NCI-H2107 treated with DMSO at 0.1 percent for 48 hours (cell line): ENCODE data around the gene HNRNPF.

Experiments used
- DNase-seq: peaks from one replicate; lab custom pipeline; 2025; ENCODE audit not compliant: unreplicated experiment; lab: John Stamatoyannopoulos, UW

The HNRNPF gene

DNA sequence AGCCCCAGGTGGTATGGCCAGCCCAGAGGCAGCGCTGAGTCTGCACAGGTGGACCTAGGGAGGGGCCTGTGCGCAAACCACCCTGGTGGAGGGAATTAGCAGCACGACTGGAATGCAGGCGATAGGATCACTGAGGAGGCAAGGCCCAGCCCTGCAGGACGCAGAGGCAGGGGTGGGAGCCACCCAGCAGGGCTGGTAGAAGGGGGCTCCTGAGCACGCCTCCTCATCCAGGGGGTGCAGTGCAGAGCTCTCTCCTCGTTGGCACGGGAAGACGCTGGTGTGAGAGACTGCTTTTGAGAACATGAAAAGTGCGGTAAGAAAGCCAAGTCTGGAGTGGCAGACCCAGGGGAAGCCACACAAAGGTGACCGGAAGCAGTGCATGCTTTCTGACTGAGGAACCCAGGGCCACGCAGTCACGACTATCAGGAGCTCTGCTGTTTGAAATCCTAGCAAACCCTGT, 31.5 kb downstream of the HNRNPF start:
- no peak for DNase-seq

DNA sequence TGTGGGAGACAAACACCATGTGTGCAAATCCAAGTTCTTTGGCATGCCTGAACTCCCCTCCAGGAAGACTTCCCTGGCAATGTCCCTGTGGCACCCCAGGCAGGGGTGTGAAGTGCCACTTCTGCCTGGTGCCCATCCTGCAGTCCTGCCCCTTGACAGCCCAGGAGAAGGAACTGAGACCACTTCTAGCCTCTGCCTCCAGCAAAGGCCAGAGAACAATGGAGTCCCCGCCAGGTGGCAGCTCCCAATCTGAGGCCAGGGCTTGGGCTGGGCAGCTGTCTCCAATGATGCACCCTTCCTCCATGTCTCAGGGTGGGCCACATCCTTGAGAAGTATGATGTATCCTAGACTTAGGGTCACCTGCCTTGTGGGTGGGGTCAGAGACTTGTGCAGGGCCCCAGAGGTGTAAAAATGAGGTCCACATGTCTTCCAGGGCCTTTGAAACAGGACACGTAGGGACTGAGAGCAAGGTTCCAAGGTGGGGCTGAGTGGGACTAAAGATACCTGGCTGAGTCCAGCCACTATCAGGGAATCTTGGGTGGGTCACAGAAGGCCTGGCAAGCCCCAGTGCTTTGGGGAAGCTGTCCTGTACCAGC, 32.1 kb downstream of the HNRNPF start:
- DNase-seq = no peak

DNA sequence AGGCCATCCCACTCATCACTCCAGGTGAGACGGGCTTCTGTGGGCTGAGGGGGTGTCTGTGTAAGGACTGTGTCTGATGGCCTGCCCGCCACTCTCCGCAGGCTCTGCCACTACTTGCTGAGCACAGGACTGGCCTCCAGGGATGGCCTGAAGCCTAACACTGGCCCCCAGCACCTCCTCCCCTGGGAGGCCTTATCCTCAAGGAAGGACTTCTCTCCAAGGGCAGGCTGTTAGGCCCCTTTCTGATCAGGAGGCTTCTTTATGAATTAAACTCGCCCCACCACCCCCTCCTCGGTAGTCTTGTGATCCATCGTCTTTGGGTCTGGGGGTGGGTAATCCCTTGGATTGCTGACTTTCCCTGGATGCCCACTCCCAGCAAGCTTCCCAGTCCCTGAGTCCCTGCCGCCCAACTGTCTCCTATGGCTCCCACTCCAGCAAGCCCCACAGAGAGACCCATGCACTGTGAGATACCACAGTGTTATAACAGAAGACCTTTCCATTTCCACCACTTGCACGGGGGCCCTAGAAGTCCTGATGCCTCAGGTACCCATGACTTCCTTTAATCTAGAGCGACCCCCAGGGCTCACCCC, 32.8 kb downstream of the HNRNPF start:
- no peak for DNase-seq

DNA sequence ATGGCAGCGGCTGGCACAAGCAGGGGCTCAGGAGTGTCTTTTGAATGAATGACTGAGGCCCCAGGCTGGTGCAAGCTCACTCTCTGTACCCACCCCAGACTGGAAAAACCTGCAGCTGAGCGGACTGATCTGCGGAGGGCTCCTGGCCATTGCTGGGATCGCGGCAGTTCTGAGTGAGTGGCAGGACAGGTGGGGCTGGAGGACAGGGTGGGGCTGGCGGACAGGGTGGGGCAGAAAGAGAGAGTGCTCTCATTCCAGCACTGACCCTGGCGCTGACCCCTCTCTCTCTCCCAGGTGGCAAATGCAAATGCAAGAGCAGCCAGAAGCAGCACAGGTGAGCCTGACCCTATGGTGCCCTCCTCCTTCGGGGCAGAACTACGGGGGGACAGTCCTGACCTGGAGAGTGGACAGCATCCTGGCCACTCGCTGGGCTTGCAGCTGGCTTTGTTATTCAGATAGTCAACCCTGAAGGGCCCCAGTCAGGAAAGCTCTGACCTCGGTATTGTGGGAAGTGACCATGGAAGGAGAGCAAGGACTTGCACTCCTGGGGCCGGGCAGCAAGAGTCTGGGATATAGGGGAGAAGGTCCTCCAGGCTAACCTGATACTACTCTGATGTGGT, 33.5 kb downstream of the HNRNPF start:
- no peak for DNase-seq

DNA sequence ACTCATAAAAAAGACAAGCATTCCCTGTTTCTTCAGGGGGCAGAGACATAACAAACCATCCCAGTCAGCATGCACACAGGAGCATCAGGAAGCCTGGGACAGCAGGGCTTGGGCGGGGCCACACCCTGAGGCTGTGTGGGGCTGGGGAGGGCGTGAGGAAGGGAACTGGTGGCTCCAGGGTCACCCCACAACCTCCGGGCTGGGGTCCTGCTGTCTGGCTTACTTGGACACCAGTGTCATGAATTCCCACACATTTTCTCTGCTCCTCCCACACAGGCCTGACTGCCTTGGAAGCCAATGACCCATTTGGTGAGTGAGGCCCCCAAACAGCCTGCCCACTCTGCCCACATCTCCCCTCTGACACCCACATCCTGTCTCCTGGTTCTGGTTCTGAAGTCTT, 34.8 kb downstream of the HNRNPF start:
- no peak for DNase-seq

DNA sequence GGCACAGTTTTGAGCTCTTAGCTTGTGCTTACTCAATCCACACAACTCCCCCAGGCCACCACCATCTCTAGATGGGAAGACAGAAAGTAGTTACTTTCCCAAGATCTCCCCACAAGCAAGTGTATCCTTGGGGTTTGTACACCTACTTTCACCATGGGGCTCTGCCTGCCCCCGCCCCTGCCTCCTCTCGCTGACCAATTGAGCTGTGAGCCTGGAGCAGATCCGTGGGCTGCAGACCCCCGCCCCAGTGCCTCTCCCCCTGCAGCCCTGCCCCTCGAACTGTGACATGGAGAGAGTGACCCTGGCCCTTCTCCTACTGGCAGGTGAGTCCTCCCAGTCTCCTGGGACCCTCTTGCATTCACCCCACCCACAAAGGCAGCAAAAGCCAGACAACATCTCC, 35.5 kb downstream of the HNRNPF start:
- no peak for DNase-seq

DNA sequence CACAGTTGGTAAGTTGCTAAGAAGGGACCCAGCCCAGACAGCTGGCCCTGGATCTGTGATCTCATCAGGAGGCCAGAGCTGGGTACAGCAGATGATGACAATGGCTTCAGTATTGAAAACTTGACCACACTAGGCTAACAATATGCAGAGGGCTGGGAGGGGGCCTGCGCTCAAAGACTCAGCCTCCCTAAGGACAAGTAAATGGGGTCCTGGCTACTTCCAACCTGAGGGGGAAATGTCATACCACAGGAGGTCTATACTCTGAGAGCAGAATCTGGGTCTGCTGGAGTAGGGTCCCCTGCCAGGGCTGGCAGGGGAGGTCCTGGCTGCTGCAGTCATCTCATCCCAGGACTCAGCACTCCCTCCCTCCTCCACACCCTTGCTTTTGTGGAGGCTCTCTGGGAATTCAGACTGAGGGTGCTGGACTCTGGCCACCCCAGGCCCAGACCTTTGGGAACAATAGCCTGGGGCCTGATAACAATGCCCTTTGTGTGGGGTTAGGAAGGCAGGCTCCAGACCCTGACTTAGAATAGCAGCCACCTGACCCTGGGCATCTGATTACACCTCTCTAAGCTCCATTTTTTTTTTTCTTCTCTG, 36.1 kb downstream of the HNRNPF start:
- DNase-seq = no peak

DNA sequence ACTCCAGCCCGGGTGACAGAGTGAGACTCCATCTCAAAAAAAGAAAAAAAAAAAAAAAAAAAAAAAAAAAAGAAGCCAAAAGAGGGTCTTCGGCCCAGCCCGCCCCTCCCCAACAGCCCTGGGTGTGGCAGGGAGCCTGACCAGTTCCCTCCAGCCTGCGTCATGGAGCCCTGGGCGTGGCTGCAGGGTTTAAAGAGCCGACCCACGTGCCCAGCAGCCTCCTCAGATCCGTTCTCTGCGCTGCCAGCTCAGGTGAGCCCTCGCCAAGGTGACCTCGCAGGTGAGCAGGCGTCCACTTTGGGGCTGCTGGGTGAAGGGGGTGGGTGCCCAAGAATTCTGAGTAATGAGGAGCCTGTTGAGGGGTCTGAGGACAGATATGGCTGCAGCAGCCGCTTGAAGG, 37.6 kb downstream of the HNRNPF start, which contains the start of gene FXYD4:
TSS of gene FXYD4 (plus strand) at position 219 of the 400 bp plus-strand sequence. CDS start 2,111 bp downstream, outside the sequence.
- DNase-seq = no peak

DNA sequence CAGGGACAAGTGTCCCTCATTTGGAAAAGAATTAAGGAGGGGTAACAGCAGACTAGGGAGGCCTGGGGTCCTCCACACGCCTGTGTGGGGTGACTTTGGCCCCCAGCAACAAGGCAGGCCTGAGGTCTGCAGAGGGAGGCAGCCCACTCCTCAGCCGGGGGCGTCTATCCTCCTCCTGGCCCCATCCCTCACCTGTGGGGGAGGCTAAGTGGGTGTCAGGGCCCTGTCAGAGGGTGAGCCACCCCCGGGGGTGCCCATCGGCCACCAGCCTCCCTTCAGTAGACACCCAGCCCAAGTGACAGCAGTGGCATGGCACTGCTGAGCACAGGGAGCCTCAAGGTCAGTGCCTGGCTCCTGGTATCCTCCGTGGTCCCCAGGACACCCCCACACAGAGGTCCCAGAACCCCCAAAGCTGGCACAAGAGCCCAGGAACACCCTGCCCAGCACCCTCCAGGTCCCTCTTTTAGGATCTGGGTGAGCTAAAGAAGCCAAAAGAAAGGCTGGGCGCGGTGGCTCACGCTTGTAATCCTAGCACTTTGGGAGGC, 38.2 kb downstream of the HNRNPF start:
- DNase-seq = no peak

DNA sequence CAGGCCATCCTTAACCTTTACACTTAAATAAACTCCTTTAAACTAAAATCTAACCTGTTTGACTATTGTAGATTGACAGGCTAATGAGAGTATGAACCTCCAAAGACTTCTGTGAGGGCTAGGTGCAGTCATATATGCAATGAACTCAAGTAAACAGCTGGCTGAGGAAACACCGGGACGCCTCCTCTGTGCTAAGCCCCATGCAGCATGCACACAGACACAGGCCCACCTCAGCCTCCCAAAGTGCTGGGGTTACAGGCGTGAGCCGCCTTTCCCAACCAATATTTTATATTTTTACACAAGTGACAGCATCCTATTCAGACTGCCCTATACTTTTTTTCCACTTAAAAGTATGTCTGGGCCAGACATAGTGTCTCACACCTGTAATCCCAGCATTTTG, 39.1 kb downstream of the HNRNPF start:
- DNase-seq = no peak

DNA sequence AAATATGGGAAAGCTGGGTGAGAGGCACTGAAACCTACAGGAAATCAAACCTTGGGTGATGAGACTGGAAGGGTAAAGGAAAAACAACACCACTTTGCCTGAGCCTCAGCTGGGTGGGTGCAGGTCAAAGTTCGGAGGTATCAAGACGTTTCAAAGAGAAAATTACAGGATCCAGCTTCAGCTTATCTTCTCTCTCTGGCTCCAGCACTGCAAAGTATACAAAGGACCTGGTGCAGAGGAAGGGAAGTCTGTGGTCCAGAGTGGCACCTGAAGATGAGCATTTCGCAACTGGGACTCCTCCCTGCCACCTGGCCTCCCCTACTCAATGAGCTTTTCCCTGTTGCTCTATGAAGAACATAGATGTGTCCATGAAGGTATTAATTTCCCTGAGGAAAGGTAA, 44.0 kb downstream of the HNRNPF start:
- no peak for DNase-seq

DNA sequence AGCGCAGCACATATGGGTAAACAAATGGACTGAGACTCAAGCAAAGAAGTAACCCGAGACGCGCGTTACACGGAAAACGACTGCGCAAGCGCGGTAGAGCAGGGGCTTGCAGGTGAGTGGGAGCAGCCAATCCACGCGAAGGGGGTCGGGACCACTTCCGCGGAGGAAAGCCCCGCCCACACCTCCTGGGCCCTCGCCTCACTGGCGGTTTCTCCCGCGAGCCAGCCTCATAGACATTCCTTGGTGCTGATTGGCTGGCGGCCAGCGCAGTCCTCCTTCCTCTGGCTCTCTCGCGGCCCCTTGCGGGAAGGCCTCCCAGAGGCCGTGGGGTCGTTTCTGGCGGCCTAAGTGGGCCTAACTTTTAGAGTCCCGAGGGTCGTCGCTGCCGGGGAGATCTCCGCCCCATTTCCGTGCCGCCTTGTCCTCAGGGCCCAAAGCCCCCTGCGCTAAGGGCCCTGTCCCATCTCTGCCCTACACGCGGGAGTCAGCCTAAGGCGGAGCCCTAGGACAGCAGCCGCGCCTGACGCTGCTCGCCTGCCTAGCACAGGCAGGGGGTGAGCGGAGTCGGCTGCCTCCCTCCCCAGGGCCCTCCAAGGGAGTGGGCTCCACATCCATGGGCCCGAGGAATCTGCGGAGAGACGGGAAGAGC, 46.7 kb downstream of the HNRNPF start:
- peak; percentile 87 for DNase-seq

DNA sequence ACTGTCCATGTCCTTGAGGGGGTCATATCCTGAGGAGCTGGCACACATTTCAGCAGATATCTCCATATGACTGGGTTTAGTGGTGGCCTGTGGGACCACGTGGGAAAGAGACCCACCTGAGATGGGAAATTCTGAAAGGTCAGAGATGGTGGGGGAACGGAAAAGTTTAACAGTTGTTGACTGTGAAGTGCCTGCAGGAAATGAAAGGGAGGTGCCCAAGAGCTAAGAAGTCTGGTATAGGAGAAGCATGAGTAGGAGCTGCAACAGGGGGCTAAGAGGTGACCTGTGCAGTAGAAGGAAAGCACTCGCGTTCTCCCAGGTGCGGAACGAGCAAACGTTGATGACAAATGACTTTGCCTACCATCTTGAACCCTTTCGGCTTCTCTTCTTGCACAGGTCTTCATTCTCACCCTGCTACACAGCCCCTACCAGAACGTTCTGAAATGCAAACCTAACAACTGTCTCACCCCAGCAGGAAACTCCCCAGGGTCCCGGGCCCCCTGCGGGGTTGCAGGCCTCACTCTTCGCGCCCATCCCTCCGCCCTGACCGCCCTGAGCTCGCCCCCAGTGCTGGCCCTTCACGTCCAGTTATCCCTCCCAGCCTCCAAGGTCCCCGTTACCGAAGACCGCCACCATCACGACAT, 47.3 kb downstream of the HNRNPF start:
- DNase-seq = no peak

DNA sequence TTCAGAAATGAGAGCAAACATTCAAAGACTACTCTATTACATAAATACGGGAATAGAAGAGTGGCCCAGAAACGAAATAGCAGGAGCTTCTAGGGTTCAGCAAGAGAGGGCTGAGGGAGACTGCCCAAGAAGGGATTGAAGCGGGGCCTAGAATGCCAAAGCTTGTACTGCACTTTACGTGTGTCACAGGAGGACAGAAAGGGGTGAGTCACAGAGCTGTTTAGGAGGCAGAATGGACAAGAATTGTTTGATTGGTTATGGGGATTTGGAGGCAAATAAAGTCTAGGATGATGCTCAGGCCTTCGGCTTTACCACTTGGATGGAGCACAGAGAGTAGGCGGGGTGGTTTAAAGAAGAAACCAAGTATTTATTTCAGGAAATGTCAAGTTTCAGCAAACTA, 48.9 kb downstream of the HNRNPF start:
- DNase-seq = no peak

DNA sequence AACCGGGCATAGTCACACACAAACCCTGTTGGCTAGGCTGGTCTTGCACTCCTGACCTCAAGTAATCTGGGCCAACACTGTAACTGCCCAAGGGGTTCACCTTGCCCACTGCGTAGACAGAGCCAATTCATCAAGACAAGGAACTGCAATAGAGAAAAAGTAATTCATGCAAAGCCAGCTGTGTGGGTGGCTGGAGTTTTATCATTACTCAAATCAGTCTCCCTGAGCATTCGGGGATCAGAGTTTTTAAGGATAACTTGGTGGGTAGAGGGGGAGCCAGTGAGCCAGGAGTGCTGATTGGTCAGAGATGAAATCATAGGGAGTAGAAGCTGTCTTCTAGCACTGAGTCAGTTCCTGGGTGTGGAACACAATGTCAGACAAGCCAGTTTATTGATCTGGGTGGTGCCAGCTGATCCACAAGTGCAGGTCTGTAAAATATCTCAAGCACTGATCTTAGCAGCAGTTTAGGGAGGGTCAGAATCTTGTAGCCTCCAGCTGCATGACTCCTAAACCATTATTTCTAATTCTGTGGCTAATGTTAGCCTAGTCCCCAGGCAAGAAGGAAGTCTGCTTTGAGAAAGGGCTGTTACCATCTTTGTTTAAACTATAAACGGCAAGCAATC, 53.1 kb downstream of the HNRNPF start:
- no peak for DNase-seq

DNA sequence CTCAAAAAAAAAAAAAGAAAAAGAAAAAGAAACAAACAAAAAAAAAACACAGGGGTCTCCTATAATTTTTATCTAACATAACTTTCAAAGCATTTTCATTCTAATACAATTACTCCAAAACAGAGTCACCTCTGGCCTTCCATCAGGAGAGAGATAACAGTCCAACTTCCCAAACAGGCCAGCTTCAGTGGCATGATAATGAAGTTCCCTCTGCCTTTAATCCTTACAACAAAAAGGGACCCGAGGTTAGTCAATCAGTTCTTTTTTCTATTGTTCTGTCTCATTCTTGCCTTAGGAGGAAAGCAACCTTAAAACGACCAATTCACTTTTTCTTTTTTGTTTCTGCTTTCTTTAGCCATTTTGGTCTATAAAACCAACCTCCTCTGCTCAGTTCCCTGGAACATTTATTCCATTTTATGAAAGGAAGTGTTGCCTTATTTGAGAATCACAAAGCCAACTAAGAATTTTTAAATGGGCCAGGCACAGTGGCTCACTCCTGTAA, 54.1 kb downstream of the HNRNPF start:
- DNase-seq = no peak

DNA sequence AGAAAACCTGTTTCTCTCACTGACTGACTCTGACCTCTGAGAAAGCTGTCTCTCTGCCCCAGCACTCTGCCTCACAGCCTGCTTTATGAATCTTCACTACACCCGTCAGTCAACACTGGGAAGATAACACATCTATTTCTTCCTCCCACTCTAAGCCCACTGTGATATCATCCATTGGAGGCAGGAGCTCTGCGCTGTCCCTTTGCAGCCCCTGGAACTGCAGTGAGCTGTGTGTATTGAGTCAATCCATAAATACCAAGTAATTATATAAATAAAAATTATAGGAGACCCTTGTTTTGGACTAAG, 54.7 kb downstream of the HNRNPF start:
- DNase-seq = no peak

DNA sequence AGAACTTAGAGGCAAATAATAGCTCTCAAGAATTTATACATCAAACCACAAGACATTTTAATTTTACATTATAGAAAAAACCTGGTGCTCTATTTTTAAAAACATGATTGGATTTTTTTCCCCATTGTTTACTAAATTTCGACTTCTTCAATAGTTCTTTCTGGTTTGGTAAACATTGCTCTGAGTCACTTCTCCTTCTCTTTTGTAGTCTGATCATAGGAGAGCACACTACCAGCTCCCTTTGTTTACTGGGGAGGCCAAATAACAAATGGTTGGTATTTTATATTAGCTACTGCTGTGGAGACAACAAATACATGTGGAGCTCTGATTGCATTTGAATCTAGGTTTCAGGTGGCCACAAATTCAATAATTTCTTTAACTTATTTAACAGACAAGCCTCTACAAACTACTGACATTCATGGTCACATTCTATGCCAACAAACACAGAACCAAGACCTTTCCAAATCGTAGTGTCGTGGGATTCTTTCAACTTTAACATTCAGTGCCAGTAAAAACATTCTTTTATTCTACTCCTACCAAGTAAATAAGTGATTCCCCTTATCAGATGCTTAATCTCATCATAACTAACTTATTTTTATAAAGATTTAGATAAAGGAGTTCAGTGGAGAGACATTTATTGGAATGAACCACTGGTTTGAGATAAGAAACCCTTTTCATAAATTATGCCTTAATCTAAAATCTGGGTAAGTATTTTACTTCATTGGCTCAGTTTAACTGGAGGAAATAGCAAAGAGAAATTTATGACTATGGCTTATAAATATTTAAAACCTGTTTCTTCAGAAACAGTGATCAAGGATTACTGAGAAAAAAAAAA, 55.3 kb downstream of the HNRNPF start:
- peak; percentile 7 for DNase-seq

DNA sequence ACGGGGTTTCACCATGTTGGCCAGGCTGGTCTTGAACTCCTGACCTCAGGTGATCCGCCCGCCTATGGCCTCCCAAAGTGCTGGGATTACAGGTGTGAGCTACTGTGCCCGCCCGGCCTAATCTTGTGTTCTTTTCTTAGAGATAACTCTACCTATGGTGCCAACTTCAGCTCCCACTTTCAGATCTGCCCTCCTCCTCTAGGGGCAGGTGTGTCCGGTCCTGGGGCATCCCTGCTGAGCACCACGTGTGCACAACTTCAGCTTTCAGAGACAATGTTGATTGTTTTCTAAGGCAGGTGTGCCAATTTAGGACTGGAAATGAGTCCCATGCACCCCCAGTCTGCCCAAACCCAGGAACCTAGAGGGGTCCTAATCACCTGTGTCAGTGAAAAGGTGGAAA, 56.0 kb downstream of the HNRNPF start:
- peak; percentile 7 for DNase-seq

DNA sequence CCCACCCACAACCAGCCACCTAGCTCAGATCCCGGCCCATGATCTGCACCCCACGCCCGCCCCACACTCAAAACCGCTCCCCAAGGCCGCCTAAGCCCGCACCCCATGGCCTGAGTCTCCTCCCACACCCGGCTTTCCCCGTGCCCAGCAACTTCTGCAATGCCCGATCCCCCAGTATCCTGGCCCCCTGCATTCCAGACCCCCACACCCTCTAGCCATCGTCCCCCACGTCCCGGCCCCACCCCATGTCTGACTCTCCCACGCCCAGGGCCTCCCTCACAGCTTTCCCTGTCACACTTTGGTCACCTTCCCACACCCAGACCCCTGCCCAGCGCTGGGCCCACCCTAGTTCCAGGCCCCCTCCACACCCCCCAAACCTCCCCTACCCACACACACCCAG, 57.7 kb downstream of the HNRNPF start:
- DNase-seq = no peak
